ENCODE measurements around the gene DUSP8. TPM values are rescaled to one million over a fixed set of nuclear protein-coding genes. Genes with fewer than 3 reads are reported as not detected.

DUSP8 gene
- polyA plus RNA-seq, 2 donors = 0.69 to 0.84 TPM

- 72 to 76% methylated on average over 7 of the region's 7 CpGs for WGBS, 2 donors
- H3K36me3 ChIP-seq (ENCODE audit: control insufficient read depth in 2 of 2, insufficient read depth in 2 of 2, low read length in 1 of 2) = no peaks in the 10 kb centered on the region
- H3K4me1 ChIP-seq (ENCODE audit: control insufficient read depth in 2 of 2, insufficient read depth in 2 of 2, low read length in 1 of 2) = peaks cover 4 to 11% of the 10 kb centered on the region in 2 donors
- no peaks in the 10 kb centered on the region for H3K9me3 ChIP-seq (ENCODE audit: control insufficient read depth in 2 of 2, insufficient read depth in 1 of 2, low read depth in 1 of 2, low read length in 1 of 2)
- no peaks in the 10 kb centered on the region for H3K27me3 ChIP-seq (ENCODE audit: control insufficient read depth in 1 of 2, insufficient read depth in 2 of 2, low read length in 2 of 2)
- no peak overlapping the region for H3K27ac ChIP-seq (ENCODE audit: low read depth in 2 of 2, low read length in 1 of 2)
- no peak overlapping the region for H3K4me3 ChIP-seq (ENCODE audit: low read depth in 1 of 2, low read length in 2 of 2)
Observed at GRCh38 chr11:1567721-1568100, 4.4 kb downstream of the DUSP8 start.

GRCh38 chr11:1567052-1567720 is 4.9 kb downstream of the DUSP8 start:
- H3K36me3 ChIP-seq (ENCODE audit: control insufficient read depth in 2 of 2, insufficient read depth in 2 of 2, low read length in 1 of 2) = no peaks in the 10 kb centered on the region
- no peak overlapping the region for H3K4me3 ChIP-seq (ENCODE audit: low read depth in 1 of 2, low read length in 2 of 2)

GRCh38 chr11:1566381-1567051 is 5.6 kb downstream of the DUSP8 start:
- Histone ChIP-seq H3K27ac (ENCODE audit: low read depth in 2 of 2, low read length in 1 of 2) (no peak overlapping the region), H3K27me3 (ENCODE audit: control insufficient read depth in 1 of 2, insufficient read depth in 2 of 2, low read length in 2 of 2) (no peaks in the 10 kb centered on the region), H3K9me3 (ENCODE audit: control insufficient read depth in 2 of 2, insufficient read depth in 1 of 2, low read depth in 1 of 2, low read length in 1 of 2) (no peaks in the 10 kb centered on the region), H3K4me1 (ENCODE audit: control insufficient read depth in 2 of 2, insufficient read depth in 2 of 2, low read length in 1 of 2) (peaks cover 4 to 11% of the 10 kb centered on the region in 2 donors), H3K4me3 (ENCODE audit: low read depth in 1 of 2, low read length in 2 of 2) (no peak overlapping the region), H3K36me3 (ENCODE audit: control insufficient read depth in 2 of 2, insufficient read depth in 2 of 2, low read length in 1 of 2) (no peaks in the 10 kb centered on the region)
- 73 to 77% methylated on average over 20 of the region's 20 CpGs for WGBS, 2 donors

More at GRCh38 chr11:1567052-1567720, 4.9 kb downstream of the DUSP8 start:
- no peak overlapping the region for H3K27ac ChIP-seq (ENCODE audit: low read depth in 2 of 2, low read length in 1 of 2)
- H3K9me3 ChIP-seq (ENCODE audit: control insufficient read depth in 2 of 2, insufficient read depth in 1 of 2, low read depth in 1 of 2, low read length in 1 of 2) = no peaks in the 10 kb centered on the region
- no peaks in the 10 kb centered on the region for H3K27me3 ChIP-seq (ENCODE audit: control insufficient read depth in 1 of 2, insufficient read depth in 2 of 2, low read length in 2 of 2)
- peaks cover 4 to 11% of the 10 kb centered on the region in 2 donors for H3K4me1 ChIP-seq (ENCODE audit: control insufficient read depth in 2 of 2, insufficient read depth in 2 of 2, low read length in 1 of 2)
- WGBS, 2 donors = 70 to 71% methylated on average over 13 of the region's 13 CpGs

GRCh38 chr11:1565904-1566247 is 6.2 kb downstream of the DUSP8 start:
- Histone ChIP-seq H3K27me3 (ENCODE audit: control insufficient read depth in 1 of 2, insufficient read depth in 2 of 2, low read length in 2 of 2) (no peaks in the 10 kb centered on the region), H3K4me3 (ENCODE audit: low read depth in 1 of 2, low read length in 2 of 2) (no peak overlapping the region), H3K4me1 (ENCODE audit: control insufficient read depth in 2 of 2, insufficient read depth in 2 of 2, low read length in 1 of 2) (peaks cover 2 to 9% of the 10 kb centered on the region in 2 donors), H3K36me3 (ENCODE audit: control insufficient read depth in 2 of 2, insufficient read depth in 2 of 2, low read length in 1 of 2) (no peaks in the 10 kb centered on the region), H3K9me3 (ENCODE audit: control insufficient read depth in 2 of 2, insufficient read depth in 1 of 2, low read depth in 1 of 2, low read length in 1 of 2) (no peaks in the 10 kb centered on the region), H3K27ac (ENCODE audit: low read depth in 2 of 2, low read length in 1 of 2) (no peak overlapping the region)
- 72 to 80% methylated on average over 5 of the region's 5 CpGs for WGBS, 2 donors

GRCh38 chr11:1565173-1565903 is 6.7 kb downstream of the DUSP8 start:
- no peaks in the 10 kb centered on the region for H3K36me3 ChIP-seq (ENCODE audit: control insufficient read depth in 2 of 2, insufficient read depth in 2 of 2, low read length in 1 of 2)
- H3K4me1 ChIP-seq (ENCODE audit: control insufficient read depth in 2 of 2, insufficient read depth in 2 of 2, low read length in 1 of 2) = peaks cover 2 to 8% of the 10 kb centered on the region in 2 donors
- H3K27ac ChIP-seq (ENCODE audit: low read depth in 2 of 2, low read length in 1 of 2) = peak overlapping the region in 1 of 2 donors; percentile 19
- no peaks in the 10 kb centered on the region for H3K9me3 ChIP-seq (ENCODE audit: control insufficient read depth in 2 of 2, insufficient read depth in 1 of 2, low read depth in 1 of 2, low read length in 1 of 2)
- 76 to 80% methylated on average over 28 of the region's 28 CpGs for WGBS, 2 donors
- no peaks in the 10 kb centered on the region for H3K27me3 ChIP-seq (ENCODE audit: control insufficient read depth in 1 of 2, insufficient read depth in 2 of 2, low read length in 2 of 2)
- no peak overlapping the region for H3K4me3 ChIP-seq (ENCODE audit: low read depth in 1 of 2, low read length in 2 of 2)

- H3K36me3 ChIP-seq (ENCODE audit: control insufficient read depth in 2 of 2, insufficient read depth in 2 of 2, low read length in 1 of 2) = no peaks in the 10 kb centered on the region
- H3K4me3 ChIP-seq (ENCODE audit: low read depth in 1 of 2, low read length in 2 of 2) = no peak overlapping the region
- H3K4me1 ChIP-seq (ENCODE audit: control insufficient read depth in 2 of 2, insufficient read depth in 2 of 2, low read length in 1 of 2) = peaks cover 4 to 8% of the 10 kb centered on the region in 2 donors
- H3K9me3 ChIP-seq (ENCODE audit: control insufficient read depth in 2 of 2, insufficient read depth in 1 of 2, low read depth in 1 of 2, low read length in 1 of 2) = no peaks in the 10 kb centered on the region
- 37% methylated on average over 16 of the region's 16 CpGs for WGBS, 2 donors
- no peaks in the 10 kb centered on the region for H3K27me3 ChIP-seq (ENCODE audit: control insufficient read depth in 1 of 2, insufficient read depth in 2 of 2, low read length in 2 of 2)
- H3K27ac ChIP-seq (ENCODE audit: low read depth in 2 of 2, low read length in 1 of 2) = peak overlapping the region in 1 of 2 donors; percentile 19
Observed at GRCh38 chr11:1564535-1565172, 7.4 kb downstream of the DUSP8 start.

- no peaks in the 10 kb centered on the region for H3K27me3 ChIP-seq (ENCODE audit: control insufficient read depth in 1 of 2, insufficient read depth in 2 of 2, low read length in 2 of 2)
- no peaks in the 10 kb centered on the region for H3K36me3 ChIP-seq (ENCODE audit: control insufficient read depth in 2 of 2, insufficient read depth in 2 of 2, low read length in 1 of 2)
- H3K4me1 ChIP-seq (ENCODE audit: control insufficient read depth in 2 of 2, insufficient read depth in 2 of 2, low read length in 1 of 2) = peaks cover 10% of the 10 kb centered on the region in 2 donors
- H3K4me3 ChIP-seq (ENCODE audit: low read depth in 1 of 2, low read length in 2 of 2) = no peak overlapping the region
- H3K9me3 ChIP-seq (ENCODE audit: control insufficient read depth in 2 of 2, insufficient read depth in 1 of 2, low read depth in 1 of 2, low read length in 1 of 2) = no peaks in the 10 kb centered on the region
- 78 to 81% methylated on average over 29 of the region's 29 CpGs for WGBS, 2 donors
- H3K27ac ChIP-seq (ENCODE audit: low read depth in 2 of 2, low read length in 1 of 2) = no peak overlapping the region
Observed at GRCh38 chr11:1563697-1564534, 8.2 kb downstream of the DUSP8 start.

- H3K27ac ChIP-seq (ENCODE audit: low read depth in 2 of 2, low read length in 1 of 2) = no peak overlapping the region
- 72% methylated on average over 12 of the region's 12 CpGs for WGBS, 2 donors
Observed at GRCh38 chr11:1563149-1563638, 8.9 kb downstream of the DUSP8 start.

More at GRCh38 chr11:1563149-1563638, 8.9 kb downstream of the DUSP8 start:
- no peaks in the 10 kb centered on the region for H3K27me3 ChIP-seq (ENCODE audit: control insufficient read depth in 1 of 2, insufficient read depth in 2 of 2, low read length in 2 of 2)
- no peaks in the 10 kb centered on the region for H3K36me3 ChIP-seq (ENCODE audit: control insufficient read depth in 2 of 2, insufficient read depth in 2 of 2, low read length in 1 of 2)
- no peak overlapping the region for H3K4me3 ChIP-seq (ENCODE audit: low read depth in 1 of 2, low read length in 2 of 2)
- H3K4me1 ChIP-seq (ENCODE audit: control insufficient read depth in 2 of 2, insufficient read depth in 2 of 2, low read length in 1 of 2) = peaks cover 13 to 14% of the 10 kb centered on the region in 2 donors
- no peaks in the 10 kb centered on the region for H3K9me3 ChIP-seq (ENCODE audit: control insufficient read depth in 2 of 2, insufficient read depth in 1 of 2, low read depth in 1 of 2, low read length in 1 of 2)

Data from esophagus (tissue), 2 donors.